GM18858 (cell line): ENCODE measurements around the gene ZFC3H1.
"Not testable (repeated sequence)": the region's sequence is repeated elsewhere in the genome, so short reads cannot be mapped to it uniquely, and the experiment has no call there.

ENCODE experiments used
- ATAC-seq: cut with Tn5 transposase; IDR thresholded peaks from one replicate; pipeline ENCODE4 v1.9.1; 2021; ENCODE audit not compliant: unreplicated experiment

Gene ZFC3H1

GRCh38 chr12:71578694-71579258, 84.9 kb downstream of the ZFC3H1 start:
- ATAC-seq: no peak

GRCh38 chr12:71576496-71576895, 87.2 kb downstream of the ZFC3H1 start:
- ATAC-seq: no peak

- ATAC-seq: not testable (repeated sequence)
Measured at GRCh38 chr12:71569885-71570284, 93.8 kb downstream of the ZFC3H1 start.

GRCh38 chr12:71567537-71567936, 96.1 kb downstream of the ZFC3H1 start:
- no peak for ATAC-seq

- ATAC-seq: no peak
Measured at GRCh38 chr12:71566655-71567054, 97.0 kb downstream of the ZFC3H1 start.

- ATAC-seq: no peak
Measured at GRCh38 chr12:71565535-71565934, 98.1 kb downstream of the ZFC3H1 start.

- ATAC-seq: no peak
Measured at GRCh38 chr12:71562676-71563595, 100.7 kb downstream of the ZFC3H1 start.
